Type B pancreatic cell (in vitro differentiated cells): ENCODE measurements around the gene UBAP2. TPM values are rescaled to one million over a fixed set of nuclear protein-coding genes. Genes with fewer than 3 reads are reported as not detected.
"Not testable (repeated sequence)": the region's sequence is repeated elsewhere in the genome, so short reads cannot be mapped to it uniquely, and the experiment has no call there.

Experiments used
- DNase-seq: peaks from one replicate; pipeline ENCODE4 v3.0.0; 2021; ENCODE audit warnings: mixed read lengths; ENCODE audit not compliant: unreplicated experiment; ENCODE audit errors: extremely low spot score
- H3K27ac Mint-ChIP-seq: 2 replicates; pipeline ENCODE4 v1.8.0; 2021; ENCODE audit warnings: mild to moderate bottlenecking, mixed read lengths
- H3K27me3 Mint-ChIP-seq: 2 replicates; pipeline ENCODE4 v1.8.0; 2021; ENCODE audit warnings: mixed read lengths
- H3K36me3 Mint-ChIP-seq: 2 replicates; pipeline ENCODE4 v1.8.0; 2021; ENCODE audit warnings: mixed read lengths
- H3K4me1 Mint-ChIP-seq: one replicate; pipeline ENCODE4 v1.8.0; 2021; ENCODE audit warnings: mixed read lengths; ENCODE audit not compliant: unreplicated experiment
- H3K4me3 Mint-ChIP-seq: 2 replicates; pipeline ENCODE4 v1.8.0; 2021; ENCODE audit warnings: mild to moderate bottlenecking, mixed read lengths
- H3K9me3 Mint-ChIP-seq: 2 replicates; pipeline ENCODE4 v1.8.0; 2021; ENCODE audit warnings: mixed read lengths
- total RNA-seq: library from RNA; stranded (reverse); gene quantifications from 2 replicates; pipeline ENCODE4 v1.2.1, GENCODE V29; 2021; ENCODE audit warnings: low replicate concordance
- TF ChIP-seq, protein P1 (sequence below): fragments of 200-600 bp; sonication (generic); conservative IDR thresholded peaks from 2 replicates; pipeline ENCODE4 v1.5.0; 2021; ENCODE audit warnings: antibody characterized with exemption, mild to moderate bottlenecking

The UBAP2 gene
- total RNA-seq, 1 donor from 2014 or later, result 55.8 TPM

DNA sequence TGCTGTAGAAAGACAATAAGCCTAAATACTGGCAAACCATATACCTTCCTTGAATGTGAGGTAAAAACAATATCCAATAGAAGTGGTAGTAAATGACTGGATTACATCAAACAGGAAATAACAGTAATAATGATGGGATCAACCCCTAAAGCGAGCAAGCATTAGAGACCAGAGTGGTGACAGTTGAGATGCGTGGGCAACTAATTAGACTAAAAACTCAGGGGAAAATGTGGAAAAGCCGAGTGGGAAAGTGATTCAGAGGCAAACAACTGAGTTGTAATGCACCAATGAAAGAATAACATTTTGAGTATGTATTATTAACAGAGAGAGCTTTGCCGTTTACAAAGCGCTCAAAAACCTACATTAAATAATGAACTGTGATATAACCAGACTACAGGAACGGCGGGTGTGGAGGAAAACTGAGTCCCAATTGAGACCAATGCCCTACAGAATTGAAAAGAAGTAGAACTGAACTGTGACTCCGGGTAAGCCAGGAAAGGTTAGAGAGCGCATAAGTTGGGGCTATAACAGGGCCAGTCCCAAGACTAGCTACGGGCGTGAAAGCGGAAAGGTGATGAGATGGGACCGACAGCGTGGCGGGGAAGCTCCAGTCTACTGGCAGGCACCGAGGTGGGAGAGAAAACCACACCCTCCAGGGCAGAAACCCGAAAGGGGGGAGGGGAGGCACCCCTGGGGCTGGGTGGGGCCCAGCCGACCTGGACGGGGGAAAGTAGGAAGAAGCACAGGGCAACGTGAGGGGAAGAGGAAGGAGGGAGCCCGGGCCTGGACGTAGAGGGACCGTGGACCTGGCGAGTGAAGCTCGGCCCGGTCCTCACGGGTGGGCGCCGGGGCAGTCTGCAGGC is 592 bp downstream of the UBAP2 start:
- H3K4me1 Mint-ChIP-seq, result peaks cover 15% of the 10 kb centered on the region
- TF ChIP-seq, protein P1, sequence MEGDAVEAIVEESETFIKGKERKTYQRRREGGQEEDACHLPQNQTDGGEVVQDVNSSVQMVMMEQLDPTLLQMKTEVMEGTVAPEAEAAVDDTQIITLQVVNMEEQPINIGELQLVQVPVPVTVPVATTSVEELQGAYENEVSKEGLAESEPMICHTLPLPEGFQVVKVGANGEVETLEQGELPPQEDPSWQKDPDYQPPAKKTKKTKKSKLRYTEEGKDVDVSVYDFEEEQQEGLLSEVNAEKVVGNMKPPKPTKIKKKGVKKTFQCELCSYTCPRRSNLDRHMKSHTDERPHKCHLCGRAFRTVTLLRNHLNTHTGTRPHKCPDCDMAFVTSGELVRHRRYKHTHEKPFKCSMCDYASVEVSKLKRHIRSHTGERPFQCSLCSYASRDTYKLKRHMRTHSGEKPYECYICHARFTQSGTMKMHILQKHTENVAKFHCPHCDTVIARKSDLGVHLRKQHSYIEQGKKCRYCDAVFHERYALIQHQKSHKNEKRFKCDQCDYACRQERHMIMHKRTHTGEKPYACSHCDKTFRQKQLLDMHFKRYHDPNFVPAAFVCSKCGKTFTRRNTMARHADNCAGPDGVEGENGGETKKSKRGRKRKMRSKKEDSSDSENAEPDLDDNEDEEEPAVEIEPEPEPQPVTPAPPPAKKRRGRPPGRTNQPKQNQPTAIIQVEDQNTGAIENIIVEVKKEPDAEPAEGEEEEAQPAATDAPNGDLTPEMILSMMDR, result no peak
- H3K27ac Mint-ChIP-seq, result peak overlapping the region; percentile 100
- peaks cover 4% of the 10 kb centered on the region for H3K27me3 Mint-ChIP-seq
- peaks cover 9% of the 10 kb centered on the region for H3K36me3 Mint-ChIP-seq
- H3K9me3 Mint-ChIP-seq, result peaks cover 4% of the 10 kb centered on the region
- H3K4me3 Mint-ChIP-seq, result peak overlapping the region; percentile 99
- no peak for DNase-seq

DNA sequence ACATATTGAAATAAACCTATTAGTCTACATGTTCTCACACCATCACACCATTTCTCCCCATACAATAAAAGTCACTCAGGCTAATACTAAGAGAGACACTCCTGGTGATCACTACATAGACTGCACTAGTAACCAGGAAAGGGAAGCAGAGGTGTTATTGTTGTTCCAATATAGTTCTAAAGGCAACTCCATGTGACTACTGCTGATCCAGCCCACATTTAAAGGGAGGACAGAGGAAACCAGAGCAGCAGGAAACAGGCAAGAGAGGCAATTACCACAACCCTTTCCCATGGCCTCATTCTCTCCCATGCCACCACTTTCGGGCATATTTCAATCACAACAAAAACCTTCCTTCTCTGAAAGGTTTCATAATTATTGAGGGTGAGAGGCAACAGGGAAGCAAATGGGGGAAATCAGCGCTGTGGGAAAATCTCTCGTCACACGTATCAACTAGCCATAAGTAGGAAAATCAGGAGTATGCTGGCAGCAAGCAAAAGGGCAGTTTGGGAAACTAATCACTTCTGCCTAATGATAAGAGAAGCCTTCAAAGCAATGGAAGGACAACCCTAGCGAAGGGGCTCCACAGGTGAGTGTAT is 1.8 kb downstream of the UBAP2 start:
- Mint-ChIP-seq H3K36me3 (peaks cover 9% of the 10 kb centered on the region), H3K4me1 (peaks cover 15% of the 10 kb centered on the region), H3K27me3 (peaks cover 4% of the 10 kb centered on the region), H3K9me3 (peaks cover 4% of the 10 kb centered on the region), H3K27ac (peak overlapping the region; percentile 100), H3K4me3 (peak overlapping the region; percentile 99)
- TF ChIP-seq, protein P1, result no peak
- DNase-seq, result no peak

DNA sequence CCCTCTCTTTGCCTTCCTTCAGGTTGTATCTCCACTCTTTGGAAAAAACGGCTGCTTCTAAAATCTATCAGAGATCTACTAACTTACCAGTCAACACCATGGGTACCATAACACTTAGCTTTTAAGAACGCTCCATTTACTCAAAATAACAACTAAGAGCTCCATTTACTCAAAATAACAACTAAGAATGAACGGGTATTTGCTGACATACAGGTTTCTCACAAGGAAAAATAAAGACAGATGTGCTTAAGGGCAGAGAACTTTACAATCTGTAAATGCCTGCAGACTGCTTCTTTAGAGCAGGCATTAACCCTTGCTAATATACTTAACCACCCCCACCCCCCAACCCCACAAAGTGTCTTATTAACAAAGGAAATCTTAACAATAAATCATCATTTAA is 2.8 kb downstream of the UBAP2 start:
- peak overlapping the region; percentile 71 for H3K27ac Mint-ChIP-seq
- TF ChIP-seq, protein P1, result no peak
- peak overlapping the region; percentile 75 for H3K4me3 Mint-ChIP-seq
- H3K27me3 Mint-ChIP-seq, result peaks cover 4% of the 10 kb centered on the region
- peaks cover 9% of the 10 kb centered on the region for H3K36me3 Mint-ChIP-seq
- DNase-seq, result no peak
- H3K9me3 Mint-ChIP-seq, result peaks cover 4% of the 10 kb centered on the region
- H3K4me1 Mint-ChIP-seq, result peaks cover 15% of the 10 kb centered on the region

DNA sequence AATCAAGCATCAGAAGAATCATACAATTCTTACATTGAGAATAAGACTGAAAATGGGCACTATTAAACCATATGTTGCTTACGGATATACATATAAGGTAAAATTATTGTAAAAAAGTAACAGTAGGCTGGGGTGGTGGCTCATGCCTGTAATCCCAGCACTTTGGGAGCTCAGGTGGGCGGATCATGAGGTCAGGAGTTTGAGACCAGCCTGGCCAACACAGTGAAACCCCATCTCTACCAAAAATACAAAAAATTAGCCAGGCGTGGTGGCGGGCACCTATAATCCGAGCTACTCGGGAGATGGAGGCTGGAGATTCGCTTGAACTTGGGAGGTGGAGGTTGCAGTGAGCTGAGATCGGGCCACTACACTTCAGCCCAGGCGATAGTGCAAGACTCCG is 6.6 kb downstream of the UBAP2 start:
- peaks cover 13% of the 10 kb centered on the region for H3K36me3 Mint-ChIP-seq
- H3K27ac Mint-ChIP-seq, H3K4me3 Mint-ChIP-seq: not testable (repeated sequence)

DNA sequence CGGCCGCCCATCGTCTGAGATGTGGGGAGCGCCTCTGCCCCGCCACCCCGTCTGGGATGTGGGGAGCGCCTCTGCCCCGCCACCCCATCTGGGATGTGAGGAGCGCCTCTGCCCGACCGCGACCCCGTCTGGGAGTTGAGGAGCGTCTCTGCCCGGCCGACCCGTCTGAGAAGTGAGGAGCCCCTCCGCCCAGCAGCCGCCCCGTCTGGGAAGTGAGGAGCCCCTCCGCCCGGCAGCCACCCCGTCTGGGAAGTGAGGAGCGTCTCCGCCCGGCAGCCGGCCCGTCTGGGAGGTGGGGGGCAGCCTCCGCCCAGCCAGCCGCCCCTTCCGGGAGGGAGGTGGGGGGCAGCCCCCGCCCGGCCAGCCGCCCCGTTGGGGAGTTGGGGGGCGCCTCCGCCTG is 9.8 kb downstream of the UBAP2 start:
- DNase-seq, H3K27ac Mint-ChIP-seq, H3K4me3 Mint-ChIP-seq, H3K9me3 Mint-ChIP-seq, H3K27me3 Mint-ChIP-seq: not testable (repeated sequence)
- Mint-ChIP-seq H3K36me3 (peaks cover 18% of the 10 kb centered on the region), H3K4me1 (peaks cover 17% of the 10 kb centered on the region)

More for the DNA sequence above, 6.6 kb downstream of the UBAP2 start:
- peaks cover 12% of the 10 kb centered on the region for H3K4me1 Mint-ChIP-seq
- DNase-seq, H3K27me3 Mint-ChIP-seq, H3K9me3 Mint-ChIP-seq: not testable (repeated sequence)

DNA sequence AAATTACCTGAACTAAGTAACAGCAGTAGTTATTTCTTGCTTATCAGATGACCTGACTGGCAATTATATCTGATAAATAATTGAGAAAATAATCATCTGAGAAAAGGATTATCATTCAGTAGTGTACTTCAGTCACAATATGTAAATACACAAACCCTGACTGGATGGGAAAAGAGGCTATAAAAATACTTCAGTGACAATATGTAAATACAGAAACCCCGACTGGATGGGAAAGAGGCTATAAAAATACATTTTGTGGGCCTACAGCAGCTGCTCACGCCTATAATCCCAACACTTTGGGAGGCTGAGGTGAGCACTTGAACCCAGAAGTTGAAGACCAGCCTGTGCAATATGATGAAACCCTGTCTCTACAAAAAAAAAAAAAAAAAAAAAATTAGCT is 11.1 kb downstream of the UBAP2 start:
- Mint-ChIP-seq H3K27me3 (no peaks in the 10 kb centered on the region), H3K4me3 (no peak overlapping the region), H3K9me3 (peaks cover 3% of the 10 kb centered on the region), H3K27ac (no peak overlapping the region), H3K36me3 (peaks cover 19% of the 10 kb centered on the region), H3K4me1 (peaks cover 17% of the 10 kb centered on the region)
- no peak for DNase-seq
- TF ChIP-seq, protein P1, result no peak
